Fibroblast of skin of scalp (primary cell): ENCODE results near the gene TMEM273. TPM values are rescaled to one million over a fixed set of nuclear protein-coding genes. Genes with fewer than 3 reads are reported as not detected.
A peak's percentile ranks its signal among the peaks of the same experiment; 100 is the strongest.

ENCODE experiments used
- DNase-seq: peaks from one replicate; pipeline ENCODE4 v3.0.0-alpha.2; 2013
- polyA plus RNA-seq, 2 experiments: library from polyadenylated mRNA; unstranded; fragments of 120-200 nt; gene quantifications; one replicate each; pipeline ENCODE4 v1.2.1, GENCODE V29; 2013; ENCODE audit not compliant: insufficient read length in 2 of 2

The TMEM273 gene, protein sequence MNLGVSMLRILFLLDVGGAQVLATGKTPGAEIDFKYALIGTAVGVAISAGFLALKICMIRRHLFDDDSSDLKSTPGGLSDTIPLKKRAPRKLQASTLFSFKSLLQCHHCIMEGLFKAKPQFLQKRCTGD
- polyA plus RNA-seq (2013, experiment 1 of 2; ENCODE audit: insufficient read length), result 0.07 TPM
- 0.26 TPM for polyA plus RNA-seq (2013, experiment 2 of 2; ENCODE audit: insufficient read length)

DNA sequence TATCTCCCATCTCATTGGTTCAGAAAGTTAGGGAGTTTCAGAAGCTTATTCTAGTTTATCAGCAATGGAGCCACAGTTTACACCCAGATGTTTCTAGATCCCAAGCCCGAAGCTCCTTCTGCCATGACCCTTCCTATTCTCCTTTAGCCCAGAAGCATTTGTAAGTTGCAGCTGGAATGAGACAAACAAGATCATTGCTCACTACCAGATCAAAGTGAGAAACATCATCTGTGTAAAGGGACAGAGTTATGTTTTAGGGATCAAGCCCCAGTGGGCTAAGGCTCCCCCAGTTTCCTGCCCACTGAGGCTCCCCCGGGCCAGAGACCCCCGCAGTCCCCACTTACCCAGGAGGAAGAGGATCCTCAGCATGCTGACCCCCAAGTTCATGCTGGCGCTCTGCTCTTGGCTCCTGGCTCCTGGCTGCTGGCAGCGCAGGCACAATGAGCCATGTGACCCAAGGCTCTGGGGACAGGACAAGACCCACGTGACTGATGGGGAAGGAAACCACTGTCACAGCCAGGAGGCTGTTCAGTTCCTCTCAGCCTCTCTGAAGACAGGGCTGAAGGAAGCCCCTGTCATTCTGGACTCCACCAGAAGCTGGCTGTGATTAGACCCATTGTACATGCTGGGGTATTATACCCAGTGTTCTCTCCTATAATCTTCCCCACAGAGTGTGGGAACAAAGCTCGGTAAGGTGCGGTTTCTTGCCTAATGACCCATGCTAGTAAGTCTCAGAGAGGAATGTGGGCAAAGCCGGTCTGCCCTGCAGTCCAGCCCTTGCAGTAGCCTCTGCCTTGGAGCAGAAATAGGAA lies at the start of gene TMEM273:
TSS of gene TMEM273 (minus strand) at position 442 of the 812 bp plus-strand sequence. CDS start at position 387, 55 bp downstream.
- no peak for DNase-seq

DNA sequence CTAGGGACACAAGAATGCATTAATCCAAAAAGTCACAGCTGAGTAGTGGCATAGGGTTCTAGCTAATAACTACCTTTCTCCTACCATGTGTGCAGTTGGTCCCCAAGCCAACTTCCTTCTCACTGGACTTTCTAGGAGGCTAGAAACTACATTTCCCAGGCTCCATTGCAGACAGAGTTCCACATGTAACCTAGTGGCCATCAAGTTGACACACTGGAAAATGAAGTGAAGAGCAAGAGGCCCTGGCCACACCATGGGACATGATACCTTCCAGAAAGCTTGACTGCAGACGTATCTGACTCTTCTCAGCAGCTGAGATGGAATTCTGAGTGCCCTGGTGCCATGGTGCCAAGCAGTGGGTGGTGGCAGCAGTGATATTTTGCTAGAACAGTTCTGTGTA lies 49.8 kb upstream of the TMEM273 start:
- DNase-seq, result no peak

DNA sequence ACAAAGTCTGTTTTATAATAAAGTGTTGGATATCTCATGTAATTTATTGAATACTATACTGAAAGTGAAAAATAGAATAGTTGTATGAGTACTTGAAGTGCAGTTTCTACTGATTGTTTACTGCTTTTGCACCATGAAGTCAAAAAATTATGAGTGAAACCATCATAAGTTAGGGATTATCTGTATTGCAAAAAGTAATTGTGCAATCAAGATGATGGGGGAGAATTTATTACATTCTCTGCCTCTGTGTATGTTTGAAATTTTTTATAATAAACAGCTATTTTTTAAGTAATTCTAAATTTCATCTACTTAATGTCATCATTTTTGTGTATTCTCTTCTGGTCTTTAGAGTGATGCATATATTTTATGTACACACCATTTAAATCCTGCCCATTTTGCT lies 47.2 kb upstream of the TMEM273 start:
- no peak for DNase-seq

DNA sequence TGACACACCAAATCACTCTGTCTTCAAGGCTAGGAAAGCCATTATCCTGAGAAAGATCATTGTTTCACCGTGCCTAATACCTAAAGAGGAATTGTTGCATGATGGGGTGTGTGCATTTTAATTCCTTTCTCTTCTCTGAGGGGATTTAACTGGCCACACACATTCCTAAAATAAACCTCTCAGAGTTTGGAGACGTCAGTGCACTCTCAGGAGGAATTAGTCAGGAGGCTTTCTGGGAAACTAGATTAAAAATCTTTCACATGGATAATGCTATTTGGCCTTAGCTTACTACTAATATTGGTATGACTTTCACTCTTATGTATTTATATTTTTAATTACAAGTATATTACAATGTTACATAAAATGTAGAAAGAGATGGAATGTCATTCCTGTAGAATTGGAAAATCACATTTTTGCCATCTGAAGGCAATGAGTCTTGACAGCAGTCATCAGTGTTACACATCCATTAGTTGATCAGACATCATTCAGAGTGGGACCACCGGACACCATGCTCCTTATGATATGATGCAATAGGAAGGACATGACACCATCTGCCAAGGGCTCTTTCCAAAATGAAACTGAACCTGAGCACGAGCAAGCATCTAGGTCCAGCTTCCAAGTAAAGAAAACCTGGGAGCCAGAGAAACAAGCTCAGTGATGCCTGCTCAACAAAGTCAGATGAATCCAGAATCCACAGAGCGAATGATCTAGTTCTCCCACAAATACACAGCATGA lies 43.1 kb upstream of the TMEM273 start:
- DNase-seq, result peak; percentile 63

DNA sequence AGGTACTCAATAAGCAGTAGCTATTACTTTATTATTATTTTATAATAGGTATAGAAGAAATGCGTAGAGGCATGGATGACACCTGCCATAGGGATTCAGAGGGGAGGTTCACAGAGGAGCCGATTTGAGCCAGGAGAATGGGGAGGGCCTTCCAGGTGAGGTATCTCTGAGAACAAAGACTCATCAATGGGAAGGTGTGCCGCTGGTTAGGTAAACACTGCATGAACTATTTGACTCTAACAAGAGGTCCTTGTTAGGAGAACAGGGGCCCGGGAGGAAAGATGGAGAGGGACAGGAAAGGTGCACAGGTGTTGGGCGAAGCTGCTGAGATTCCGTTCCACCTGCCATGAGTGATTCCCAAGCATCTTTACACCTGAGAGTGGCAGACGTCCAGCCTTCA lies 41.8 kb upstream of the TMEM273 start:
- DNase-seq, result no peak

DNA sequence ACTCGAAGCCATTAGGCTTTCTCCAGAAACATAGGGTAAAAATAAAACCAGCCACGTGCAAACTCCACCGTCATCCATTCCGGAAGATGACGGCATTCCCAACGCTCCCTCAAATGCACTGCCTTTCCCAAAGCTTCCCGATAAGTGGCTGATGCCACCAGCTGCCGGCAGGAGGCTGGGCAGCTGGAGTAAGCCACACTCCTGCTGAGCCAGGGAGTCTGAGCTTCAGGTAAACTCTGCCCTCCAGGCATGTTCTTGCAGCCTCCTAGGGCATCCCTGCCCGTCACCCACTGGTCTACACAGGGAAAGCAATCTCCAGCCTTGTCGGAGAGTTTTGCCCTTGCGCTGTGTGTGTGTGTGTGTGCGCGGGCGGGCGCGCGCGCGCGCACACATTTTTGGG lies 40.5 kb upstream of the TMEM273 start:
- no peak for DNase-seq

DNA sequence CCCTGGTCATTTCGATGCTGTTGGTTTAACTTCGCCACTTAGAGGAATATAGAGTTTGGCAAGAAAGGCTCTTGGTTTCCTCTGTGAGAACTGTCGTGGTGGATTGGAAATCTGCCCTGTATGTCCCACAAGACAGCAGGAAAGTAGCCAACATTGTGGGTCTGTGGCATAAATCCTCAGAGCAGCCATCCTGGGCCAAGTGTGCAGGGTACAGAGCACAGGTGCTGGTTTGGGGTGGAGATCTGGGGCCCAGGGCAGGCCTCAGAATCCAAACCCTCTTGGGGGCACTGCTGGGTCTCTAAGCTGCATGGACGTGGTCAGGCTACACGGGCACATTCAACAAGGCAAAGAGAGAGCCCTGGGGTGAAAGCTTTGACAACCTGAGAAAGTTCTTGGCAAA lies 39.2 kb upstream of the TMEM273 start:
- no peak for DNase-seq

DNA sequence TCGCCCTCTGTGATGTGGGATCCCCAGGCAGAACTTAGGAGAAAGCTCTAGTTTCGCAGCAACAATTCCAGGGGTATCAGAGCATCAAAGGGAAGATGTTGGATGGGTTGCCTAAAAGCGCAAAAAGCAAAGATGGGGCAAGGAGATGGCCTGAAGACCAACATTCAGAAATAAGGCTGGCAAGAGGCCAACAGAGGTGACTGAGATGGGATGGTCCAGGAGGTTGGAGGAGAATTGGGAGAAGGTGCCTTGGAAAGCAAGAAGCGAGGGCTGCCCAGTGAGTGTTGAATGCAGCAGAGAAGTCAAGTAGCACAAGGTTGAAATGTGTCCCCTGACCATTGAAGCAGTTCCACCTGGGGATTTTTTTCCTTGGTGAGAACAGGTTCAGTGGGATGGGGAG lies 38.4 kb upstream of the TMEM273 start:
- no peak for DNase-seq

DNA sequence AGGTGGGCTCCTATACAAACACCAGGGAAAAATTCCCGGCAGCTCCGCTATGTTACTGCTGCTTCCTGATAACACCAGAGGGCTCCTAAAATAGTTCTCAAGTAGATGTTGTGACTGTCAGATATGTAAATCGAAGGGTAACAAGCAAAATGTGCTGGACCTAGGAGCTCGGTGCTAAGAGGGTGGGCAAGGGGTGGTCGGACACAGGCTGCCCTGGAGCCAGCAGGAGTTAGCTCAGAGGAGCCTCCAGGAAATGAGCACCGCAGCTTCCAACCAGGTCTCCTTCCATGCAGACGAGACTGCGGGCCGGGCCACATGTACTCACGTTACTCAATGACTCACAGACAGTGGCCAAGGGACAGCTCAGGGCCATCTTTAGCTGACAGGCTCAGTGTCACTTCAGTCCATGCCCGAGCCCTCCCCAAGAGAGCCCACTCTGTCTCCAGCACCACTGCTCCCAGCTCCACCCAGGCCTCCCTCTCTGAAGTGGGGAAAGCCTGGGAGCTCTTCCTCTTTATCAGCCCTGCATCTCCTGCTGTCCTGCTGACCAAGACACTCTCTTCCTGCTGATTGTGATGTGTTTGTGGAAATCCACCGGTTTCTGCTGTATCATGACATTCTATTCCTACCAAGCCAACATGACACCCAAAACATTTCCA lies 37.2 kb upstream of the TMEM273 start:
- no peak for DNase-seq

DNA sequence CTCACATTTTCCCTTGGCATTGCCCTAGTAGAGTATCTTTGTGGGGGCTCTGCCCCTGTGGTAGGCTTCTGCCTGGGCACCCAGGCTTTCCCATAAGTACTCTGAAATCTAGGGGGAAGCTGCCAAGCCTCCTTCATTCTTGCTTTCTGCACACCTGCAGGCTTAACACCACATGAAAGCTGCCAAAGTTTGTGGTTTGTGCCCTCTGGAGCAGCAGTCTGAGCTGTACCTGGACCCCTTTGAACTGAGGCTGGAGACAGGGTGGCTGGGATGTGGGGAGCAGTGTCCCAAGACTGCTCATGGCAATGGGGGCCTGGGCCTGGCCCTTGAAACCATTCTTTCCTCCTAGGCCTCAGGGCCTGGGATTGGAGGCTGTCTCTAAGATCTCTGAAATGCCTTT lies 35.0 kb upstream of the TMEM273 start:
- no peak for DNase-seq

DNA sequence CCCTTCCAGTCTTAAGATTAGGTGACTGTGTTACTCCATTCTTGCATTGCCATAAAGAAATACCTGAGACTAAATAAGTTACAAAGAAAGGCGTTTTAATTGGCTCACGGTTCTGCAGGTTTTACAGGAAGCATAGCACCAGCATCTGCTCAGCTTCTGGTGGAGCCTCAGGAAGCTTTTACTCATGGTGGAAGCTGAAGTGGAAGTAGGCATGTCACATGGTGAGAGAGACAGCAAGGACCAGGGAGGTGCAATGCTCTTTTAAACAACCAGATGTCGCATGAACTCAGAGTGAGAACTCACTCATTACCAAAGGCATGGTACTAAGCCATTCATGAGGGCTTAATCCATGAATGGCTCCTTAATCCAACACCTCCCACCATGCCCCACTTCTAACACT lies 34.0 kb upstream of the TMEM273 start:
- DNase-seq, result no peak

DNA sequence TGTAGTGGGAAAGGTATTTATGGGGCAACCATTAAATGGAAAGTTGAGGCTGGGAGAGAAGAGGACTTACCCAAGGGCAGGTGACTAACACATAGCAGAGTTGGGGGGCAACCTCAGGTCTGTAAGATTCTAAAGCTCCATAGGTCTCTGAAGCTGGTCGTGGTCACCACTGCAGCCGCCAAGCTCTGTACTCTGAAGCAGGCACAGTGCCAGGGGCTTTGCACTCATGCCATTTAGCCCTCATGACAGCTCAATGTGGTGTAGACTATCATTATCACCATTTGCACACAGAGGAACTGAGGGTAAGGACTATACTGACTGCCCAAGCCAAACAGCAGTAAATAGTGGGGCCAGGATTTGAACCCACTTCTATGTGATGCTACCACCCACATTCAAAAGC lies 32.5 kb upstream of the TMEM273 start:
- peak; percentile 22 for DNase-seq

DNA sequence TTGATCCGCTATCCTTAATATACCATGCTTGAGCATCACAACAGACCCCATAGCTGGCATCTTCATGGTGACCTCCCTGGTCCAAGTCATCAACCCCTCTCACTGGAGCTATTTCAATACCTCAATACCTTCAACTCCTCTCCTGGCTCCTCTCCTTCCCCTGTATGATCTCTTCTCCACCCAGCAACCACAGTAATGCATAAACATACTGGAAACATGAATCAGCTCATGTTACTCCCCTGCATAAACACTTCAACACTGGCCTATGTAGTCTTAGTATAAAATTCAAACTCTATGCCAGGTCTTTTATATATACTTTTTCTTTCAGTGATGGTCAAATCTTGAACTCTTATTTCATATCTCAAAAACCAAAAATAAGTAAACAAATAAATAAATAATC lies 31.8 kb upstream of the TMEM273 start:
- peak; percentile 58 for DNase-seq

DNA sequence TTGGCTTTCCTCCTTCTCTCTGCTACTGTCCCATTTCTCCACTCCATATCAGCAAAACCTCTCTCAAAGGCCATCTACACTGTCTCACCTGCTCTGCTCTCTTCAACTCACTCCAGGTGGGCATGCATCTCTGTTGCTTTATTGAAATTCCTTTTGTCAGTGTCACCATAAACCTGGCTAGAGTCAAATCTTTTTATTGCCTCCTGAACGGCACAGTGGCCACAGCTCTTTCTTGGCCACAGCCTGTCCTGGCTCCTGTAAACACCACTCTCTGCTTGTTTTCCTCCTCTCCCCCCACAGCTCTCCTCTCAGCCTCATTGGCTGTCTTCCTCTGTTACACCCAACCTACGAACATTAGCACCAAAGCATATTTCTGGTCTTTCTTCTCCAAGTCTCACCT lies 31.1 kb upstream of the TMEM273 start:
- DNase-seq, result no peak

DNA sequence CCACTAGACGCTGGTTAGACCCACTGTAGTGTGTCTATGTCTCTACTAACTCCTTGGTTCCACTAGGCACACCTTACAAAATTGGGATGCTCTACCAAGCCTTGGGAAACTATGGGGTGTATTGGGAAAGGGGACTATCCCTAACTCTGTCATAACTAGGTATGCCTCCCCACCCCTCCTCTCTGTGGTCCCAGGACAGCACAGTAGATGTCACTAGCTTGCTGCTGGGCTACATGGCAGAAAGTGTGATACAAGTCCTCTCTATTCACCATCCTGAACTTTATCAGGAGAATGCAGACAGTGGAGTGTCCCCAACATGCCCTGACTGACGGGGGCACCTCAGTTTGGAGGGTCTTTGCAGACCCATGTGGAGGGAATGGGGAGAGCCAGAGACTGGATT lies 30.3 kb upstream of the TMEM273 start:
- no peak for DNase-seq

DNA sequence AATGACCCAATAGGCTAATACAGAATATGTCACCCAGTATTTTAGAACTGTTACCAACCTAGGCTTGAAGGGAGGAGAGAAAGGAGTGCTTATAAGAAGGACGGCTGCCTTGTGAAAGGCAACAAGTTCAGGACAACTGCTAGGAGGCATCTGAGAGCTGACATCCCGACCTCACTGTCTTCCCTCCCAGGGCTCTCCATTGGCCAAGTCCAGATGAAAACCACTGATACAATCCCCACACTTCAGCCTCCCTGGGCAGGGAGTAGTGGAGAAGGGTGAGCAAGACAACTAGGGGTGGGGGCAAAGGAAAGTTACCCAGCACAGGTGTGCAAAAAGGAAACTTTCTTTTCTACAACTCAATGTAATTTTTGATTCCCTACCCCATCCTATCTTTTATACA lies 29.5 kb upstream of the TMEM273 start:
- DNase-seq, result no peak

DNA sequence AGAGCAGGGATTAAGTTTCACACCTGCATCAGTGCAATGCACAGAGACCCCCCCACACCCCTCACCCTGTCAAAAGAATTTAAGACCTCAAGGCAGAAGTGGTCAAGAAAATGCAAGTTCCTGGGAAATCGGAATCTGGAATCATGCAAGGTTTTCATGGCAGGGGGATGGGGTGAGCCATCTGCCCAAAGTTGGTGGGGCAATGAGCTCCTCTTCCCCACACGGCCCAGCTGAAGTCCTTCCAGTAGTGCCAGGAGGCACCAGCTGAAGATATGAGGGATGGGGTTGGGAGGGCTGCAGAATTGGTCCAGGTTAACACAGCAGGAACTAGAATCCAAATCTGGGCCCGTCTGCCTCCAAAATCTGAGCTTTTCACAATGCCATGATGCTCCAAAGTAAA lies 25.0 kb upstream of the TMEM273 start:
- no peak for DNase-seq

DNA sequence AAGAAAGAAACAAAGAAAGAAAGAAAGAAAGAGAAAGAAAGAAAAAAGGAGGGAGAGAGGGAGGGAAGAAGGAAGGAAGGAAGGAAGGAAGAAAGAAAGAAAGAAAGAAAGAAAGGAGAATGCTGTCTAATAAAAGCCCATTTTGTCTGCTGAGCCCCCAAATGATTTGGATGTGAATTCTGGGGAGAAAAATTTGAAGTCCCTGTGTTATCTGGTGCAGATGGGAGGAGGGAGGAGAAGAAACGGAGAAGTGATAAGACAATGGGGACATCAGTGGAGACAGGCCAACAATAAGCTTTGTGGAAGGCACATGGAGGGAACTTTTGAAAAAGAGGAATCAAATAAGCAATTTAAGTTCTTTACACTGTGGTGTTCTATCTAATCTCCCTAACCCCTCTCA lies 24.6 kb upstream of the TMEM273 start:
- DNase-seq, result no peak

DNA sequence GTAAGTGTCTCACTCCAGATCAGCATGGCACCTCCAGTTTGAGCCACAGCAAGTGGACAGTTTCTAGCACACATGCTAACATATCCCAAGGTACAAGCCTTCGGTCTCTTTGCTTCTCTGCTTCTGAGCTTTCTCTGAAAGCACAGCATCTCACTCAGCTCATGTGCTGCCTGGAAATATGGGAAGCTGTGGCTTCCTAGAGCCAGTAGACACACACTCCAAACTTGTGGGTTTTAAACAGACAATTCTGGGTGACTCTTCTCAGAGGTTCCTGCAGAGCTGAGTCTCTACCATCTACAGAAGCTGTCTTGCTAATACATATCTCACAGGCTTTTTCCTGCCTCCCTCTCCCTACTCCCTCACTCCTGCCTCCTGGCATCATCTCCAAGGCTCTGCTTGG lies 23.9 kb upstream of the TMEM273 start:
- no peak for DNase-seq

DNA sequence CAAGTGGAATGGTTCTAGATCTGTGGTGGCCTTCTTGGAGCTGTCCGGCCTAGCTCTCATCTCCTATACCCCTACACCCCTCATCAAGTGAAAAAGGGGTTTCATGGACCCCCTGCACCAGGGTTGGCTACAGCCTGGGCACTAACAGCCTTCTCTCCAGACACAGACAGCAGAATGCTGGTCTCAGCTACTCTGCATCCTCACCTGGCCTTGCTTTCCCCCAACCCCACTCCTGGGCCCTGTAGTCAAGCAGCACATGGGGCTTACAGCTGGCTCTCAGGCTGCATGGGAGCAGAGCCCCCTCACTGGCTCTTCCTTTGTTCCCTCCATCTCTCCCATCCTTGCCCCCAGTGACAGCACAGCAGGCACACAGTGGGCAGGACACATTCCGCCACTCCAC lies 20.8 kb upstream of the TMEM273 start:
- no peak for DNase-seq

DNA sequence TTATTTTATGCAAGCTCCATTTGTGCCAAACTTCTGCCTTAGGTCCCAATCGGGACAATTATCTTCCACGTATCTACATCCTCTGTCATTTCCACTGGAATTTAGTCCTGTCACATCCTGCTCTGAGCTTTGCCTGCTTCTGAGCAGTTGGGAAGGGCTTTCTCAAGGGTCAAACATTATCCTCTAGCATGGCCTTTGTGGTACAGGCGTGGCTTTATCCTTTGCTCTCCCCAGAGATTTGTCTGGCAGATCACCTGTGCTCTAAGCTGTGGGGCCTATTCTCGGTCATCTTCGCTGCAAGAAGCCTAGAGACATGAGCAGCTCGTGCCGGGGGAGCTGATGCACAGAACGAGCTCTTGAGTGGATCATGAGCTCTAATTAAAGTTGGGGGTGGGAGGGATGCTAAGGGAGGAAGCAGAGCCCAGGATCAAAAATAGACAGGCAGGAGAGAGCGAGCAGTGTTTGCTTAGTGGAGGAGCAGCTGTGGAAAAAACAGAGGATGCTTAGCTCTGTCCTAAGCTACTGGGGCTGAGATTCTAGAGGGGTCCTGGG lies 19.8 kb upstream of the TMEM273 start:
- DNase-seq, result no peak

DNA sequence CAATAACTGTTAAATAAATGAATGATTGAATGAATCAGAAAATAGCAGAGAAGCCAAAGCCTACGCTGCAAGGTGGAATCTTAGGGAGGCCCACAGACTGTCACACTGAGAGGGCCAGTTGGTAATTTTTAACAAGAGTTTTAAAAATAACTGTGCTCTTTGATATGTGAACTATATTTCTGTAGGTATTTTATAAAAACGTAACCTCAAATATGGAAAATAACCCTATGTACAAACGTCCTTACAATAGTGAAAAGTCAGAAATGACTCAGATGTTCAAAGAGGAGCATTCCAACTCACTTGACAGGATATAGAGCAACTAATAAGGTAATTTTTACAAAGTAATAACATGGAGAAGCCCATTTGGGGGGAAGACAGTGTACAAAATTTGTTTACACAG lies 18.9 kb upstream of the TMEM273 start:
- DNase-seq, result no peak

DNA sequence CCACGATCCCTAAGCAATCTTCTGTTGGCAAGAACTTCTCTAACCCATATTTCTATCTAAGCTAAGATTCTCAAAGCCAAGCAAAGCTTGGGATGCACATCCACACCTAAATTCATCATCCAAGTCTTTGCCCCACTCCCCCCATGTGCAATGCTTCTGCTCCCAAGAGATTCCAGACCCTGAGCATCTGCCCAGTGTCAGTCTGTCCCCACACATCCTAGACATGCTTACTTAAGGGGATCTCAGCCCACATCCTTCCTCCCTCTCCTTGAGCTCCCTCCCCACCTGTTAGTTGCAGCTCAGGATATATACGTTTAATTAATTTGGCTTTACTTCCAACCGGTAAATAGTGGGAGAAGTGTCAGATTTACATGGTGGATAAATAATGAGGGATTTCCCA lies 17.0 kb upstream of the TMEM273 start:
- no peak for DNase-seq
